ENCODE results near the gene JAKMIP1. TPM values are rescaled to one million over a fixed set of nuclear protein-coding genes. Genes with fewer than 3 reads are reported as not detected.

The JAKMIP1 gene
- polyA plus RNA-seq, 3 donors = 0.08 TPM; not detected in 2

GRCh38 chr4:6217716-6218381 lies 17.5 kb upstream of the JAKMIP1 start:
- no peak for DNase-seq
- Histone ChIP-seq H3K9ac (ENCODE audit: insufficient read depth, low read length, poor library complexity, severe bottlenecking) (no peak overlapping the region), H3K27ac (ENCODE audit: low read depth in 1 of 2, low read length in 2 of 2) (no peak overlapping the region), H3K4me3 (replicated peaks in 1 of 3; ENCODE audit: low read depth in 2 of 3, low read length in 3 of 3) (no peak overlapping the region), H2AFZ (ENCODE audit: insufficient read depth, low read depth, low read length, poor library complexity, severe bottlenecking) (no peak overlapping the region), H3K4me2 (replicated peaks; ENCODE audit: extremely low read depth, low read length, poor library complexity, severe bottlenecking) (no peak overlapping the region), H3K27me3 (ENCODE audit: control insufficient read depth in 2 of 2, insufficient read depth in 2 of 2, low read length in 2 of 2) (peaks cover 22 to 29% of the 10 kb centered on the region in 2 donors), H3K9me3 (replicated peaks in 1 of 2; ENCODE audit: control insufficient read depth in 1 of 2, insufficient read depth in 1 of 2, low read length in 2 of 2) (peaks cover 10 to 20% of the 10 kb centered on the region in 2 donors), H3K4me1 (ENCODE audit: control insufficient read depth in 1 of 2, insufficient read depth in 2 of 2, low read length in 2 of 2) (no peaks in the 10 kb centered on the region), H3K36me3 (replicated peaks in 1 of 2; ENCODE audit: control insufficient read depth in 1 of 2, insufficient read depth in 2 of 2, low read length in 2 of 2) (no peaks in the 10 kb centered on the region), H4K20me1 (ENCODE audit: insufficient read depth, low read length) (no peaks in the 10 kb centered on the region), H3K79me2 (ENCODE audit: insufficient read depth, low read length) (no peaks in the 10 kb centered on the region)
- TF ChIP-seq CTCF (IDR thresholded peaks at IDR 0.05) = no peak
- intact Hi-C loops (cut with micrococcal nuclease) = no loop called here
- peaks cover 8 to 20% (median 14%) of the 10 kb centered on the region in 7 donors for H3K9me3 Mint-ChIP-seq
- peaks cover 2% of the 10 kb centered on the region for H3K4me1 Mint-ChIP-seq
- WGBS (ENCODE audit: insufficient coverage) = no CpG with 5 or more reads among the region's 1 CpG
- peaks cover 18 to 33% (median 18%) of the 10 kb centered on the region in 3 donors for H3K27me3 Mint-ChIP-seq (ENCODE audit: low read depth in 3 of 3)
- H3K36me3 Mint-ChIP-seq = peaks cover 3 to 8% of the 10 kb centered on the region in 2 donors
- H3K4me3 Mint-ChIP-seq = no peak overlapping the region
- no peak overlapping the region for H3K27ac Mint-ChIP-seq

- no peak overlapping the region for H3K27ac ChIP-seq (ENCODE audit: low read depth in 1 of 2, low read length in 2 of 2)
- Mint-ChIP-seq H3K9me3 (peaks cover 3 to 12% (median 6%) of the 10 kb centered on the region in 7 donors), H3K4me1 (peaks cover 2% of the 10 kb centered on the region), H3K27ac (no peak overlapping the region), H3K4me3 (no peak overlapping the region), H3K36me3 (peaks cover 0 to 4% of the 10 kb centered on the region in 2 donors), H3K27me3 (ENCODE audit: low read depth in 3 of 3) (peaks cover 11 to 23% (median 11%) of the 10 kb centered on the region in 3 donors)
- H3K4me2 ChIP-seq (replicated peaks; ENCODE audit: extremely low read depth, low read length, poor library complexity, severe bottlenecking) = no peak overlapping the region
- no peak overlapping the region for H3K4me3 ChIP-seq (replicated peaks in 1 of 3; ENCODE audit: low read depth in 2 of 3, low read length in 3 of 3)
- TF ChIP-seq CTCF (IDR thresholded peaks at IDR 0.05) = no peak
- no peaks in the 10 kb centered on the region for H3K4me1 ChIP-seq (ENCODE audit: control insufficient read depth in 1 of 2, insufficient read depth in 2 of 2, low read length in 2 of 2)
- peaks cover 14 to 21% of the 10 kb centered on the region in 2 donors for H3K27me3 ChIP-seq (ENCODE audit: control insufficient read depth in 2 of 2, insufficient read depth in 2 of 2, low read length in 2 of 2)
- H2AFZ ChIP-seq (ENCODE audit: insufficient read depth, low read depth, low read length, poor library complexity, severe bottlenecking) = no peak overlapping the region
- 74% methylated on average over 2 of the region's 3 CpGs for WGBS (ENCODE audit: insufficient coverage)
- H3K9me3 ChIP-seq (replicated peaks in 1 of 2; ENCODE audit: control insufficient read depth in 1 of 2, insufficient read depth in 1 of 2, low read length in 2 of 2) = peaks cover 3 to 10% of the 10 kb centered on the region in 2 donors
- no peaks in the 10 kb centered on the region for H3K36me3 ChIP-seq (replicated peaks in 1 of 2; ENCODE audit: control insufficient read depth in 1 of 2, insufficient read depth in 2 of 2, low read length in 2 of 2)
- no peaks in the 10 kb centered on the region for H4K20me1 ChIP-seq (ENCODE audit: insufficient read depth, low read length)
- H3K79me2 ChIP-seq (ENCODE audit: insufficient read depth, low read length) = no peaks in the 10 kb centered on the region
- DNase-seq = no peak
- intact Hi-C loops (cut with micrococcal nuclease) = no loop called here
- no peak overlapping the region for H3K9ac ChIP-seq (ENCODE audit: insufficient read depth, low read length, poor library complexity, severe bottlenecking)
These were observed 16.2 kb upstream of the JAKMIP1 start for GRCh38 chr4:6216588-6216987.

All from CD14-positive monocyte (primary cell).